GM19452 (cell line): ENCODE results near the gene SLC17A9.

Source experiments
- ATAC-seq: cut with Tn5 transposase; IDR thresholded peaks from one replicate; pipeline ENCODE4 v1.9.1; 2021; ENCODE audit not compliant: unreplicated experiment

The SLC17A9 gene

GRCh38 chr20:63000036-63000435 is 47.5 kb downstream of the SLC17A9 start:
- no peak for ATAC-seq

DNA sequence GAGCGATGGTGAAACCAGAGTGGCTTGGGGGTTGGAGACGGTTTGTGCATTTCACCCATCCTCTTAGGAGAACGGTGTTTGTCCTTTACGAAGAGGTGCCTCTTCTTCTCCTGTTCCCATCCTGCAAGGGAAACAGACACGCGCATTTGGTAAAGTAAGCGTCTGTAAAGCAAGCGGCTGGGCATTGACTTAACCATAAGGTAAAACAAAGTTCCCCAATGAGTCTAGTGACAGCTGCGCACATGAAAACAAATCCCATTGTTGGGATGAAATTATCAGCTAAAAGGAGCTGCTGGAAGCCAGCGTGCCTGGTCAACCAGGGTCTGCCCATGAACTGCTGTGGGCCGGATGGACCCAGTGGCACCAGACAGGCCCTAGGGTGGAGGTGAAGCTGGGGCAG is 48.4 kb downstream of the SLC17A9 start:
- no peak for ATAC-seq

- ATAC-seq = no peak
Observed at GRCh38 chr20:63002511-63002910, 50.0 kb downstream of the SLC17A9 start.

DNA sequence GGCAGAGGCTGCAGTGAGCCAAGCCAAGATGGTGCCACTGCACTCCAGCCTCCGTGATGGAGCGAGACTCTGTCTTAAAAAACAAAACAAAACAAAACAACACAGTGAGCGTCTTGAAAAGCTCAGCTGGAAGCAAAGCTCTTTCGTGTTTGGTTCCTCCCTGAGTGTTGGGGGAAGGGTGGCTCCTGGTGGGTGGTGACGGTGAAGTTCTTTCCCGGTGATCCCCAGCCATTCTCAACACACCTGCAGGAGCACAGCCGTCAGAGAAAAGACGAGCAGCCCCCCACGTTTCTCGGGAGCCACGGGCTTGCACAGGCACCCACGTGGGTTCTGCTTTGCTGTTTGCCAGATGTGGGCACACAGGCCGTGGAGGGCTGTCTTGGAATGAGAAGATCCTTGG is 51.0 kb downstream of the SLC17A9 start:
- no peak for ATAC-seq

DNA sequence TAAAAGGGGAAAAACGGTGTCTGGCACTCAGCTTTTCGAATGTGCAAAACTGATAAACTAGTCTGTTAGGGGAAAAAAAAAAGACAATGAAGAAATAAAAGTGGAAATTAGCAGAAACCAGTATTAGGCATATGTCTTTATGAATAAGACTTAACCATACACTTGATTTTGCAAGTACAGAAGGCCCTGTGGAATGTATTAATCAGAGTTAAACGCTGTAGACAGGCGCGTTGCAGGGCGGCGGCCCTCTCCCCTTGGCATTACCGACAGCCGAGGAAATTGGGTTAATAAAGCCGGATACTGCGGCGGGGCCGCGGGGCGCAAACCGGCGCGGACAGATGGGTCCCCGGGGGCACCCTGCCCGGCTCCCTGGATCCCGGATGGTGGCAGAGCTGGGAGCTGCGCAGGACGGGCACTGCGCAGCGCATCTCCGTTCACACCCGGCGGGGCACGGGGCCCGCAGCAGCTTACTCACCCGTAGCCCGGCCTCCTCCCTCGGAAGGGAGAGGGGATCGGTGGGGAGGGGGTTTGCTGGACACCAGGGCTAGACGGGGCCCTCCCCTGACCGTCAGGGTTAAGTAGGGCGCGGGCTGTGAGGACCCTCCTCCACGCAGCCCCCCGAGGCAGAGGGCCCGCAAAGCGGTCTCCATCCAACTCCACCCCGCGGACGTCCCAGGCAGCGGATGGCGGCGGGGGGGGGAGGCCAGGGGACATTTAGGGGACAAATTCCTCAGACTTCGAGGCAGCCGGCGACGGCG is 52.3 kb downstream of the SLC17A9 start:
- no peak for ATAC-seq

DNA sequence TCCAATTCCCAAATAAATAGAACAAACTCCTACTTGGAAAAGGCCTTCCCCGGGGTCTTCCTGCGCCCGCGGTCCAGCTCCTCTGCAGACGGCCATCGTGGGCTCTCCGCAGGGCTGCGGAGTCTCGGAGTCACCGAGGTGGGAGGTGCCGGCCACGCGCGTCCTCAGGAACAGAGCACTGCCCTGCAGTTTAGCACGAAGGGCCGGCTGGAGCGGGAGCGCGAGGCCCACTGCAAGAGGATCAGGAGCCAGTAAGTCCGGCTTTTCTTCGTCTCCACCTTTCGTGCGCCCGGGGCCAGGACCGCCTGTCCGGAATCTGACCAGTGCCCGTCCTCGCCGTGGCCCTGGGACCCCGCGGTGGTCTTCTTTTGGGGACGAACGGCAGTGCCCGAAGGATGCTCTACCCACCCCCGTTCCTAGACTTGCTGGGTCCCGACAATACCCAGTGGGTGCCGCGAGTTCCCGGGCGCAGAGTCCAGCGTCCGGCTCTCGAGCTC is 52.9 kb downstream of the SLC17A9 start:
- no peak for ATAC-seq

GRCh38 chr20:63005862-63006539 is 53.5 kb downstream of the SLC17A9 start:
- ATAC-seq = no peak

GRCh38 chr20:63006540-63007359 is 54.2 kb downstream of the SLC17A9 start, which contains the start of gene BHLHE23:
TSS of gene BHLHE23 (minus strand) at chr20:63006964. CDS start at chr20:63006774, 190 bp downstream.
- no peak for ATAC-seq

DNA sequence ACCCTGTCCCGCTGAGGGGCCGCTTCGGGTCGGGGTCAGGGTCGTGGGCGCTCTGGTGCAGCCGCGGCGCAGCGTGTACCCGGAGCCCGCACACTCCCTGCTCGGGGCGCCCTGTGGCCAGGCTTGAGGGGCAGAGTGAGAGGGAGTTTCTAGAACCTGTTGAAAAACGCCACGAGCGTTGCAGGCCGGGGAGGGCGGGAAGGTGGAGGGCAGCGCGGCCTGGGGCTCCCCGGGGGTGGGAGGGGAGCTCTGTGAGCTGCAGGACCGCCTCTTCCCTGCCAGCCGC is 54.8 kb downstream of the SLC17A9 start:
- no peak for ATAC-seq

DNA sequence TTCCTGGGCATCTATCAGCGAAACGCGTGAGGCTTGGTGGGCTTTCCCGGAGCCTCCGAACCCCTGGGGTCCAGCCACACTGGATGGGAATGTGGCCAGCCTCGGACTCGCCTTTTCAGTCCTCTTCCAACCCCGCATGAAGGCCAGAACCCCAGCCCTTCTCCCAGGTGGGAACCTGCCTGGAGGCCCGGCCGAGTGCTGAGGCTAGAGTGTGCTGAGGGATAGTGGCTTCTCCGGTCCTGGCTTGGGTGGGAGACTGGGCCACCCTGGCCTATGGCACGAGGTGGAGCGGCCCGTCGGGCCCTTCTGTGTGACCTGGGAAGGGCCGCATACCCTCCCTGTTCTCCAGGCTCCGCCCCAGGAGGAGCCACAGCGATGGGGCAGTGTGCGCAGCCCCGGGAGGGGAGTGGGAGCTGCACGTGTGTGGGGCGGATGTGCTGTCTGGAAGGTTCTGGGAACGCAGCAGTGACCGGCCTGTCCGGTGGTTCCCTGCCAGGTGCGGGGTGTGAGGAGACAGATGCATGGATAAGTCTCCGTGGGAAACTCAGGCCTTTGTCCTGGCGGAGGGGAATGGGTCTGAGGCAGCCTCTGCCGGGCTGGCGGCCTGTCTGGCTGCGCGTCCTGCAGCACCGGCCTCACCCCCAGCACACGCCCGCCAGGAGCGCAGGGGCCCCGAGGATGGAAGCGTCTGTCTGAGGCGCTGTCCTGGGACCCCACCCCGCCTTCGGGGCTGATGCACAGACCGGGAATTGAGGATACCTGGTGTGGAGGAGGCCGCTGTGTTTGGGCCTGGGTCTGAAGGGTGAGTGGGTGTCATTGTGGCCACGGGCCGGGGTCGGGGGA is 55.4 kb downstream of the SLC17A9 start:
- ATAC-seq = no peak

GRCh38 chr20:63008541-63009044 is 56.1 kb downstream of the SLC17A9 start:
- ATAC-seq = no peak

- ATAC-seq = peak; percentile 49
Observed at GRCh38 chr20:63009045-63009961, 56.8 kb downstream of the SLC17A9 start.

DNA sequence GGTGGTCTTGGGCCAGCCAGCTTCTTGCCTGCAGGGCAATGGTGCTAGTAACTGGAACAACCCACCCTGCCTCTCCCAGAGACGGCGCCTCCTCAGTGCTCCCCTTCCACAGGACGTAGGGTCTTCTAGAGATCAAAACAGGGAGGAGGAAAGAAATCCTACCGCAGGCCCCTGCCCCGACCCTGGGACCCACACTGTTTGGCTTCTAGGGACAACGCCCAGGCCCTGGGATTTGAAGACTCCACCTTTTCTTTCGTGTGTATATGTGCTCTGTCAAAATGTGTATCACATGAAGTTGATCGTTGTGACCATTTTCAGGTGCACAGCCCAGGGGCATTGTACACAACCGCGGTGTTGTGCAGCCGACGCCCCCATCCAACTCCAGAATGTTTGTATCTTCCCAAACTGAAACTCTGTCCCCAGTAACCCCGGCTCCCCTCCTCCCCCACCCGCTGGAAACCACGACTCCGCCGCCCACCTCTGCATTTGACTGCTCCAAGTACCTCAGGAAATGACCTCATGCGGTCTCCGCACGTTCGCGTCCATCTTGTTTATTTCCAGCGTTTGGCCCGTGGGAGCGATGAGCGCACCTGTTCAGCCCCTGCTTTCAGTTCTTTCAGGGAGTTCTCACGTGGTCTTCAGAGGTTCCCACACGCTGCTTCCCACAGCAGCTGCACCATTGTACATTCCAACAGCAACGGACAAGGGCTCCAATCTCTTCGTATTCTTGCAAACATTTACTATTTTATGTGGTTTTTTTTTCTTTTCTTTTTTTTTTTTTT is 57.7 kb downstream of the SLC17A9 start:
- peak; percentile 61 for ATAC-seq

DNA sequence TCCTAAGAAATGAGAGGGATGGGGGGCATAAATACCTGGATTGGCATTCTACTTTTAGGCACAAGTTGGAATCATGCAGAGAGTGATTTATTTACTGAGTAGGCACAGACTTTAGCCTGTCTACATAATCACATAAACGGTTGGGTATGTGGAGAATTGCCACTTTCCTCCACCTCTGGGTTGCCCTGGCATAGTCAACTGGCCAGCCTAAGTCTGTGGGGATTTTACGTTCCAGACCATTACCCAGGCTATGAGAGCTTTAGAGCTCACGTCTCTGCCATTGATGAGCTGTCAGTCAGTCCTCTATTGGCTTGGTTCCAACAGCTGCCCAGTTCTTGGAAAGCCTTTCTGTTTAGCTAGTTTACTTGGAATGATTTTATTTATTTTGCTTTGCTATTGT is 59.3 kb downstream of the SLC17A9 start:
- ATAC-seq = no peak

- no peak for ATAC-seq
Observed at GRCh38 chr20:63013207-63013606, 60.7 kb downstream of the SLC17A9 start.

GRCh38 chr20:63014287-63014686 is 61.8 kb downstream of the SLC17A9 start:
- ATAC-seq = no peak

GRCh38 chr20:63014710-63015109 is 62.2 kb downstream of the SLC17A9 start:
- no peak for ATAC-seq

DNA sequence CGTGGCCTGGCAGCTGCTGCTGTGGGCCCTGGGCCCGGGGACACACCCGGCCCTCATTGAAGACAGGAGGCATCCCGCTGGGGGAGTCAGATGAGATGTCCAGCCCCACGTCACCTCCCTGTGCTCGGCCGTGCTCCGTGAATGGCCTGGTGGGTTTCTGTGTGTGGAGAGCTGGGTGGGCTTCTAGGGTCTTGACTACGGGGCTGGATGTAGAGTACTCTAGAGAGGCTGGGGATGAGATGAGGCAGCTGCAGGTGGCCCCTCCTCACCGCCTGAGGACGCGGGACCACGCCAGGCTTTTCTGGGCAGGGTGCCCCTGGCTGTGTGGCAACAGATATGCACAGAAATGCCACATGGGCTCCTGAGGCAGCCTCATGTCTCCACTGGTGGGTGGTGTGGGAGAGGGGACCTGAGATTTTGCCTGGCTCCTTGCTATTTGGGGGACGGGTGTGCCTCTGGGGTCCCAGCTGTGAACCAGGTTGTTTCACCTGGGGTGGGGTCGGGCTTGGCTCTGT is 62.7 kb downstream of the SLC17A9 start:
- no peak for ATAC-seq
